GM11168 (cell line): ENCODE data around the gene TAPT1.

Experiments used
- in situ Hi-C: fragments of 300-500 bp; cut with MboI; formaldehyde crosslinking; loops from one replicate; pipeline ENCODE4 v1.12.0; 2022; ENCODE audit warnings: low sequenced_read_pairs; ENCODE audit not compliant: unreplicated experiment

TAPT1 gene

GRCh38 chr4:16117164-16117563, 109.1 kb downstream of the TAPT1 start:
- in situ Hi-C loops: no loop called here

- in situ Hi-C loops: no loop called here
Observed at GRCh38 chr4:16116493-16116990, 109.7 kb downstream of the TAPT1 start.

GRCh38 chr4:16116019-16116418, 110.3 kb downstream of the TAPT1 start:
- in situ Hi-C loops: no loop called here

- in situ Hi-C loops: no loop called here
Observed at GRCh38 chr4:16114546-16114945, 111.7 kb downstream of the TAPT1 start.

GRCh38 chr4:16113741-16114140, 112.5 kb downstream of the TAPT1 start:
- in situ Hi-C loops: no loop called here

GRCh38 chr4:16111533-16111932, 114.7 kb downstream of the TAPT1 start:
- in situ Hi-C loops: no loop called here

GRCh38 chr4:16110661-16111290, 115.5 kb downstream of the TAPT1 start:
- in situ Hi-C loops: no loop called here
